Cardiac fibroblast (primary cell): Measurements from ENCODE around the gene KIF1B.
"Not testable (repeated sequence)": the region's sequence is repeated elsewhere in the genome, so short reads cannot be mapped to it uniquely, and the experiment has no call there.

Experiments used
- DNase-seq, 2 donors: peaks; one replicate each; pipeline versions ENCODE4 v3.0.0 to v3.0.0-alpha.2; 2010; ENCODE audit warnings: low read depth in 2 of 2
- H3K4me3 ChIP-seq, 2 donors: replicated peaks in 1 of 2; 1 replicate in 1 of 2; 2 replicates in 1 of 2; pipeline ENCODE4 v1.5.1; 2011; ENCODE audit warnings: low read depth in 2 of 2, low read length in 2 of 2, mild to moderate bottlenecking in 2 of 2, moderate library complexity in 1 of 2
- CTCF ChIP-seq: IDR thresholded peaks from one replicate; pipeline ENCODE4 v1.5.1; 2011; ENCODE audit warnings: low read depth, mild to moderate bottlenecking, low read length, inconsistent platforms

Gene KIF1B

GRCh38 chr1:10193288-10193687 is 17.1 kb upstream of the KIF1B start:
- no peak overlapping the region for H3K4me3 ChIP-seq
- TF ChIP-seq CTCF = no peak
- DNase-seq = no peak

- peak; percentile 30 to 69 for DNase-seq
- H3K4me3 ChIP-seq = no peak overlapping the region
- TF ChIP-seq CTCF = no peak
Measured at GRCh38 chr1:10195570-10195969, 14.8 kb upstream of the KIF1B start.

GRCh38 chr1:10196976-10197375 is 13.4 kb upstream of the KIF1B start:
- TF ChIP-seq CTCF = no peak
- no peak overlapping the region for H3K4me3 ChIP-seq
- DNase-seq = peak; percentile 59 to 66

- H3K4me3 ChIP-seq = no peak overlapping the region
- DNase-seq = no peak
- no peak for TF ChIP-seq CTCF
Measured at GRCh38 chr1:10200620-10201019, 9.8 kb upstream of the KIF1B start.

- no peak for TF ChIP-seq CTCF
- H3K4me3 ChIP-seq = no peak overlapping the region
- DNase-seq = no peak
Measured at GRCh38 chr1:10204003-10204642, 6.2 kb upstream of the KIF1B start.

GRCh38 chr1:10205206-10205605 is 5.2 kb upstream of the KIF1B start:
- H3K4me3 ChIP-seq, DNase-seq: not testable (repeated sequence)

- no peak for TF ChIP-seq CTCF
- no peak overlapping the region for H3K4me3 ChIP-seq
Measured at GRCh38 chr1:10207810-10208209, 2.6 kb upstream of the KIF1B start.

More at GRCh38 chr1:10207810-10208209, 2.6 kb upstream of the KIF1B start:
- no peak for DNase-seq
